ENCODE data around the gene ANKFN1.

ANKFN1 gene

GRCh38 chr17:56317351-56318208 is 164.3 kb downstream of the ANKFN1 start:
- no peak overlapping the region for H3K9ac ChIP-seq (ENCODE audit: low read depth, low read length, poor library complexity, severe bottlenecking)
- H3K27me3 ChIP-seq (ENCODE audit: insufficient read depth, low read length, poor library complexity, severe bottlenecking) = no peaks in the 10 kb centered on the region
- H3K9me2 ChIP-seq (replicated peaks; ENCODE audit: low read depth, low read length) = no peaks in the 10 kb centered on the region
- H4K20me1 ChIP-seq (ENCODE audit: insufficient read depth, low read length, poor library complexity, severe bottlenecking) = no peaks in the 10 kb centered on the region
- peaks cover 59% of the 10 kb centered on the region for H3K4me1 ChIP-seq (ENCODE audit: insufficient read depth, low read length, poor library complexity, severe bottlenecking)
- H3K9me3 ChIP-seq (ENCODE audit: insufficient read depth, low read depth, low read length) = no peaks in the 10 kb centered on the region
- H3K4me3 ChIP-seq (ENCODE audit: low read length, poor library complexity, severe bottlenecking) = peak overlapping the region; percentile 10
- H3K4me2 ChIP-seq (ENCODE audit: low read depth, low read length, poor library complexity, severe bottlenecking) = peak overlapping the region; percentile 28
- H3K79me2 ChIP-seq (ENCODE audit: insufficient read depth, low read length) = no peaks in the 10 kb centered on the region
- no peaks in the 10 kb centered on the region for H3F3A ChIP-seq (ENCODE audit: low read depth)
- no peak overlapping the region for H2AFZ ChIP-seq (ENCODE audit: low read length)
- no peaks in the 10 kb centered on the region for H3K36me3 ChIP-seq (ENCODE audit: insufficient read depth, low read length)
- TF ChIP-seq CTCF (conservative IDR thresholded peaks at IDR 0.05; ENCODE audit: low read length) (no peak), EZH2phosphoT487 (IDR thresholded peaks at IDR 0.05; ENCODE audit: borderline replicate concordance) (no peak)

- Histone ChIP-seq H3K36me3 (ENCODE audit: insufficient read depth, low read length) (no peaks in the 10 kb centered on the region), H3K27me3 (ENCODE audit: insufficient read depth, low read length, poor library complexity, severe bottlenecking) (no peaks in the 10 kb centered on the region), H2AFZ (ENCODE audit: low read length) (no peak overlapping the region), H3K4me3 (ENCODE audit: low read length, poor library complexity, severe bottlenecking) (no peak overlapping the region), H3K9ac (ENCODE audit: low read depth, low read length, poor library complexity, severe bottlenecking) (no peak overlapping the region), H4K20me1 (ENCODE audit: insufficient read depth, low read length, poor library complexity, severe bottlenecking) (no peaks in the 10 kb centered on the region), H3K9me3 (ENCODE audit: insufficient read depth, low read depth, low read length) (no peaks in the 10 kb centered on the region), H3F3A (ENCODE audit: low read depth) (no peaks in the 10 kb centered on the region), H3K79me2 (ENCODE audit: insufficient read depth, low read length) (no peaks in the 10 kb centered on the region), H3K9me2 (replicated peaks; ENCODE audit: low read depth, low read length) (no peaks in the 10 kb centered on the region), H3K4me1 (ENCODE audit: insufficient read depth, low read length, poor library complexity, severe bottlenecking) (peaks cover 43% of the 10 kb centered on the region), H3K4me2 (ENCODE audit: low read depth, low read length, poor library complexity, severe bottlenecking) (no peak overlapping the region)
- TF ChIP-seq CTCF (conservative IDR thresholded peaks at IDR 0.05; ENCODE audit: low read length) (peak; percentile 86), EZH2phosphoT487 (IDR thresholded peaks at IDR 0.05; ENCODE audit: borderline replicate concordance) (no peak)
Measured at GRCh38 chr17:56319531-56319930, 166.3 kb downstream of the ANKFN1 start.

GRCh38 chr17:56320443-56320842 is 167.2 kb downstream of the ANKFN1 start:
- Histone ChIP-seq H3K9me3 (ENCODE audit: insufficient read depth, low read depth, low read length) (no peaks in the 10 kb centered on the region), H3K9ac (ENCODE audit: low read depth, low read length, poor library complexity, severe bottlenecking) (no peak overlapping the region), H3K4me1 (ENCODE audit: insufficient read depth, low read length, poor library complexity, severe bottlenecking) (peaks cover 34% of the 10 kb centered on the region), H3K4me2 (ENCODE audit: low read depth, low read length, poor library complexity, severe bottlenecking) (no peak overlapping the region), H3K9me2 (replicated peaks; ENCODE audit: low read depth, low read length) (no peaks in the 10 kb centered on the region), H3K27me3 (ENCODE audit: insufficient read depth, low read length, poor library complexity, severe bottlenecking) (no peaks in the 10 kb centered on the region), H2AFZ (ENCODE audit: low read length) (no peak overlapping the region), H3K4me3 (ENCODE audit: low read length, poor library complexity, severe bottlenecking) (no peak overlapping the region), H4K20me1 (ENCODE audit: insufficient read depth, low read length, poor library complexity, severe bottlenecking) (no peaks in the 10 kb centered on the region), H3F3A (ENCODE audit: low read depth) (no peaks in the 10 kb centered on the region), H3K36me3 (ENCODE audit: insufficient read depth, low read length) (no peaks in the 10 kb centered on the region), H3K79me2 (ENCODE audit: insufficient read depth, low read length) (no peaks in the 10 kb centered on the region)
- no peak for TF ChIP-seq CTCF (conservative IDR thresholded peaks at IDR 0.05; ENCODE audit: low read length)
- no peak for TF ChIP-seq EZH2phosphoT487 (IDR thresholded peaks at IDR 0.05; ENCODE audit: borderline replicate concordance)

All from Loucy (cell line).